Hindlimb muscle (tissue), 1 donor: Measurements from ENCODE around the gene HOXD11. TPM values are rescaled to one million over a fixed set of nuclear protein-coding genes. Genes with fewer than 3 reads are reported as not detected.

Source experiments
- DNase-seq: peaks from one replicate; pipeline ENCODE4 v3.0.0-alpha.2; 2013
- polyA plus RNA-seq: library from polyadenylated mRNA; unstranded; fragments of 120-200 nt; gene quantifications from one replicate; pipeline ENCODE4 v1.2.1, GENCODE V29; 2013; ENCODE audit not compliant: insufficient read length

Gene HOXD11
- polyA plus RNA-seq, 1 donor: not detected

GRCh38 chr2:176094349-176094748 is 12.7 kb upstream of the HOXD11 start:
- no peak for DNase-seq

DNA sequence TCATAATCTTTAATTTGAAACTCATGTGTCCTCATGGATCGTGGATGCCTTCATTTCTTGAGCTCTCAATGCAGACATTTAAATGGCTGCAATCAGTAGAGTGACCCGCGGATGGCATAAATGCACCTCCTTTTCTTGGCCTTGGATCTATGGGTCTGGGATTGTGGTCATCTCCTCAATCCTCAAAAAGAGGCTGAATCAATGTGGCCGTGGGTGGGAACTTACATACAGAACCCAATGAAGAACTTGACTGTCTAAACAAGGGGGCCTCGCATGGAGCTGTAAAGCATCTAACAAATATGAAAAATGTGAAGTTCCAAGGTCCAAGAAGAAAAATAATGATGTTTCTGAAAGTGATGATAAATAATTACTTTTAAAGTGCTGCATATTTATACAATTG is 11.7 kb upstream of the HOXD11 start:
- no peak for DNase-seq

DNA sequence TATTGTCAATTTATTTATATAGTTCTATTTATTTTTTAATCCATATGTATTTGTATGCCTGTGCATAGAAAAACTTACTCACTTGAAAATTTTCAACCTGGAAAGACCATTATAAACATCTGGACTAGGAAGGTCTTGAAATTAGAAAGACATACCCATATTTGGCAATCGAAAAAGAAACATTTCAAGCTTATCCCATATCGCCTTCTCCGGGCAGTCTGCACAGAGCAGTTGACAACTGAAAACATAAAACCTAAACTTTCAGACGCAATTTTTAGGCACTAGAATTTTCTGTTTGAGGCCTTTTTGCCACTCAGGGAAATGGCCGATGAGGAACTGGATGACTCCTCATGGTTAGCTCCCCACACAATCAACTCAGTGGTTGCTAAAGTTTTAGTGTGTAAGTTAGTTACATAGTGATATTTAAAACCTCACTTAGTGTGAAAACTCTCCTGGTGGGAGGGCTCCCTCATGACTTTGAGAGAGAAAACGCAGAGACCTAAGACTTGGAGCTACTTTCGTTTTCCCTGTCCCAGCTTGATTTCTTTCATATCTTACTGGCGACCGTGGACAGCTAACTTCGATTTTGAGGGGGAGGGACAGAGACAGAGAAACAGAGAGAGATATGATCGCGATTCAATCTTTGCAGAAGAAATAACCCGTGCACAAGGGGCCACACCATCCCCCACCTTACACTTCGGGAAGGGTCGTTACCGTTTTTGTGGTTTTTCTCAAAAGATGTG is 10.7 kb upstream of the HOXD11 start:
- no peak for DNase-seq

GRCh38 chr2:176096986-176097819 is 9.9 kb upstream of the HOXD11 start:
- no peak for DNase-seq

GRCh38 chr2:176097820-176098365 is 9.2 kb upstream of the HOXD11 start:
- DNase-seq: no peak

DNA sequence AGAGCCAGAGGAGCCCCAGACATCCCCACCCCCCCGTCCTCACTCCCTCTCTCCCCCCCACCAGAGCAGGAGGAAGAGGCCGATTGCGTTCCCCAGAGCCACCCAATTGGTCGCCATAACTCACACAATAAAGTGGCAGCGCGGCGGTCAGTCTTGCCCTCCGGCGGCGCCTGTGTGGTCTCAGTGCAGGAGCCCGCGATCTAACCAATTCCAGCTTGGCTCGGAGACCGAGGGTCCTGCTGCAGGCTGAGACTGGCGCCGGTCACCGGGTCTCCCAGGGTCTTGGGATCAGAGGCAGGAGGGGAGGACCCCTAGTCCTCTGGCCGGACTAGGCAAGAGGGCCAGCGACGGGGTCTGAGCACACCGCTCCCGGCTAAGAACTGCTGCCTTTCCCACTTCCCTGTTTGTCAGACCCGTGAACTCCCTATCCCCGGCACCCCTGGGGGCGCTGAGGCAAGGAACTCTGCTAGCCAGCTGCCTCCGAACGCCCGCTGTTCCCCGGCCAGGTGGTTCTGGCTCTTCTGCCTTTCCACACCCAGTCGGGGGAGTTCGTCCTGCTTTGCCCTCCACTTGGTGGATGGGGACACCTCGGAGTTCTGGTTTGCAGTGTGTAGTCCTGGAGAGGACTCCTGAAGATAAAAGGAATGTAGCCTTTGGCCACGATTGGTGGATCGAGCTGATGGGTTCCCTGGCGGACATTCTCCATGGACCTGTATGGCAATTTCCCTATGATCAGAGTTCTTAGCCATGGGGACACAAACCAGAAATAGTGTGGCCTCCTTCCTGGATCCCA is 8.5 kb upstream of the HOXD11 start:
- DNase-seq: no peak

DNA sequence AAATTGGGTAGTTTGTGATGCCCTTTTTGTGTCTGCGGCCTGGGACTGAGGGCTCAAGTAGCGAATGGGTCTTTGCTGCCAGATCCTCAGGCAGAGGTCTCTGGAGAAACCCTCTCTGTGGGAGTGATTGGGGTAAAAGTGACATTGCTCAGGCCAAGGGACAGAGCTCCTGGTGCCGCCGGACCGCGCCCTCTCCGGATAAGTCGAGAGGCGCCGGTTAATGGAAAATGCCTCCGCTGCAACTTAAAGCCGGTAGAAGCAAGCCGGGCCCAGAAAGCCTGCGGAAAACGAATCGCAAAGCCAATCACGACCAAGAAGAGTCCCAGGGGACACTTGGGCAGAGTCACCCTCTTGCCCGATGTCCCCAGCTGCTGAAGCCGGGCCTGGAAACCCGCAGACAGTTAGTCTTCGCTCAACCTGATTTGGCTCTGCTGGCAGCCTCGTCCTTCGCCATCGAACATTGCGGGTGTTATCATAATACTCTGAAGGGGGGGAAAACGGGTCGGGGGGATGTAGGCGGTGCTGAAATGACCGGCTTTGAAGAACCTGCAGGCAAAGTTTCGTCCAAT is 7.8 kb upstream of the HOXD11 start:
- DNase-seq: no peak

GRCh38 chr2:176099728-176100546 is 7.1 kb upstream of the HOXD11 start, which contains the start of gene HOXD12:
TSS of gene HOXD12 (plus strand) at chr2:176099795. CDS start at chr2:176099802, 7 bp downstream.
- DNase-seq: no peak

DNA sequence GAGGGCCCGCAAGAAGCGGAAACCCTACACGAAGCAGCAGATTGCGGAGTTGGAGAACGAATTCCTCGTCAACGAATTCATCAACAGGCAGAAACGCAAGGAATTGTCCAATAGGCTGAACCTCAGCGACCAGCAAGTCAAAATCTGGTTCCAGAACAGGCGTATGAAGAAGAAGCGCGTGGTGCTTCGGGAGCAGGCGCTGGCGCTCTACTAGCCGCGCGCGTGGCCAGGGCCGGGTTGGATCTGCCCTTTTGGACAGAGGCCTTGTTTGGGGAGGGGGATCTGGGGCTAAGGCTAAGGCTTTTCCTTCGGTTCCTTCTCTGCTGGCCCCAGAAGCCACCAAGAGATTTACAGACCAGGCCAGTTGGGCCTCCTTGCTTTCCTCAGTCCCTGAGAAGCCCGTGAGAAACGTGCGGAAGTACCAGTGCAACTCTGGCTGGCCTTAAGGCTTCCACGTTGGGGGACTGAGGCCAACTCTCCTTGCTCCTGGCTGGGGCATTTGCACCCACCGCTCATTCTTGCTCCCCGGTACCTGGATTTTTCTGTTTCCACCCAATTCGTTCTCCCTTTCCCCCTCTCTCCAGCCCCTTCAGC is 6.4 kb upstream of the HOXD11 start:
- DNase-seq: no peak

- DNase-seq: no peak
These were observed 5.8 kb upstream of the HOXD11 start for GRCh38 chr2:176101216-176101830.

DNA sequence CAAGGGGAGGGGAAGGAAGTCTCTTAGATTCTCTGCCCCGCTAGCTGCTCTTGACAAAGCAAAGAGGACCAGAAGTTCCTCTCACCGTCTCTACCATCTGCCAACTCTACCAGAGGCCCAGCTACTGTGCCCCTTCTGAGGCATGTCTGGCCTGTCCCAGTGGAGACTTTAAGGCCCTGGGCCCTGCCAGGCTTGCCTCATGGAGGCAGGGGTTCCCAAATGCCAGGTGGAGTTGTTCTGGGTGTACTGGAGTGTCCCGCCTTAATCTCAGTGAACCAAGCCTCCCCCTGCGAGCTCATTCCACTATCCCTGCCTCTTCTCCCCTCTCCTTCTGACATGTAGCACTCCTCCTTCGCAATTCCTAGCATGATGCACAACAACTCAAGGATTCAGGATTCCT is 5.2 kb upstream of the HOXD11 start:
- DNase-seq: no peak

- no peak for DNase-seq
These were observed 4.7 kb upstream of the HOXD11 start for GRCh38 chr2:176102309-176102866.

GRCh38 chr2:176103194-176103593 is 3.9 kb upstream of the HOXD11 start:
- no peak for DNase-seq

- DNase-seq: no peak
These were observed 3.3 kb upstream of the HOXD11 start for GRCh38 chr2:176103742-176104315.

DNA sequence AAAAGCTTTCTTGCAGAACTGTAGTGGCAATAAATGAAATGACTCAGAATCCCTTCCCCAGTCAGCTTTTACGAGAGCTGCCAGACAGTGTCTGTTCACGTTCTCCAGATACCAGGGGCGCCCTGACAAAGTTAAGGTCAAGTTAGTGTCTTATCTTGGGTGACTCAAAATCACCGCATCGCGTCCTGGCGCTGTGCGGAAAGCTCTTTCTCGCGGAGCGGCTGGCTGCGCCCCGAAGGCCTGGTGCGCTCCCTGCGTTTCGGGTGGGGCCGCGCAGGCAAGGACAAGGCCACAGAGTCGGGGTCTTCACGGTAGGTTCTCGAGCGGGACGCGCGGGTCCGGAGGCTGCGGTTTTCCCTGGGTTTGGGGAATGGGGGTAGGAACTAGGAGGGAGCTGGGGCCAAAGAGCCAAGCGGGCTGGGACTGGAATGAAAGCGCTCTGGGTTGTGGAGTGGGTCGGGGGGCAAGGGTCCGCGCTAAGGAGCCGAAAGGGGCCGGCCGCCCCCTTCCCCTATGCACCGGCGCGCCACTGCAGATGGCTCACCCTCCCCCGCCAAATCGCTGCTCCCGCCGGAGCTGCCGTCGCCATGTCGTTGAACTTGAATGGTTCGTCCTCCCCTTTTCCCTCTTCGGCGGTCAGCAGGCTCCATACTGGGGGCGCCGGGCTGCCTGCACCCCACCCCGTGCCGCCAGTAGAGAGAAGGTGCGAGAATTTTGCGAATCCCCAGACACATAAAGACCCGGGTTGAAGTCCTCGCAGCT is 2.6 kb upstream of the HOXD11 start:
- DNase-seq: no peak

- DNase-seq: no peak
These were observed 1.9 kb upstream of the HOXD11 start for GRCh38 chr2:176105078-176105729.

DNA sequence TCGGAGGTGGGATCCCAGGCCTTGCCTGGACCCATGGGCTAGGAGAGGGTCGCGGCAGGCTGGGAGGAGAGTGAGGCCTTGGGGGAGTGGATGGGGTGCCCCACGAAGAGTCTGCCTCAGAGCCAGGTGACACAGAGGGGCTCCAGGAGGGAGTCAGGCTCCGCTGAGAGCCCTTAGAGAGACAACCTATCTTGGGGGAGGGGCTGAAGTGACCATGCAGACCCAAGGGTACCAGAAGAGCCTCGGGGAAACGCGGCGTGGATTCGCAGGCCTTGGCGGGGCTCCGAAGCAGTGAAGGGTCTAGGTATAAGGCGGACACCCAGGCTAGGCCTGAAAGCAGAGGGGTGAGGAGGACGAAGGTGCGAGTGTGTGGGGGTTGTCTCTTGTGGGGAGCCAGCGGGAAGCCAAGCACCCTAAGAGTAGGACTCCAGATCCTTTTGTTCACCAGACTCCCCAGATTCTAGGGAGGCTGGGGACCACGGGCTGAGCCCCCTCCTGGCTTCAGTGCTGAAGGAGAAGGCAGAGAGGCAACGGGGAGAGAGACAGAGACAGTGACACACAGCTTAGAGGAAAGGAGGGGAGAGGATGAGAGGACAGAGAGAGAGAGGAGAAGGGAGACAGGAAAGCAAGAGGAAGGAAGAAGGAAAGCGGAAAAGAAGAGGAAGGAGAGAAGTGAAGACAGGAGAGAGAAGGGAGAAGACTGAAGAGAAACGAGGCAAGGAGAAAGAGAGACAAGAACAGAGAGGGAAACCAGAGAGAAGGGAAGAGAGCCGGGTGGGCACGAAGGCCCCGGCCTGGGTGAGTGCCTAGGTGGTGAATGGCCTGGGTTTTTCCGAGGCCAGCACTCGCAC is 1.1 kb upstream of the HOXD11 start:
- no peak for DNase-seq
